CD4-positive, alpha-beta T cell (primary cell): Measurements from ENCODE around the gene RDH13. TPM values are rescaled to one million over a fixed set of nuclear protein-coding genes. Genes with fewer than 3 reads are reported as not detected.

Experiments used
- ATAC-seq: fragments of 200-7000 bp; cut with Tn5 transposase; one replicate; pipeline ENCODE4 v1.10.0; 2022; ENCODE audit warnings: mild to moderate bottlenecking; ENCODE audit not compliant: poor library complexity
- CTCF ChIA-PET: fragments of 350-600 bp; sonication (Branson Sonifier 250); formaldehyde crosslinking; loops from one replicate; lab custom pipeline; 2021; ENCODE audit warnings: antibody characterized with exemption, inconsistent platforms; lab: Charles Lee
- POLR2A ChIA-PET: fragments of 350-600 bp; sonication (Branson Sonifier 250); formaldehyde crosslinking; loops from one replicate; lab custom pipeline; 2021; ENCODE audit warnings: antibody characterized with exemption, inconsistent platforms; lab: Charles Lee
- DNase-seq, 14 experiments: peaks; one replicate each; pipeline ENCODE4 v3.0.0-alpha.2; 2013 to 2020; ENCODE audit warnings: mixed read lengths in 2 of 14
- H3K27ac ChIP-seq, 2 donors: one replicate each; pipeline versions ENCODE4 v1.5.1 to v1.7.0; 2013; ENCODE audit warnings: low read length in 2 of 2, low read depth in 1 of 2, mild to moderate bottlenecking in 1 of 2
- H3K27me3 ChIP-seq, 2 experiments: 1 replicate in 1 of 2; 2 replicates in 1 of 2; pipeline versions ENCODE4 v1.6.1 to v1.7.0; 2013; ENCODE audit warnings: low read length in 2 of 2, control low read depth in 1 of 2, mild to moderate bottlenecking in 1 of 2, moderate library complexity in 1 of 2; ENCODE audit not compliant: insufficient read depth in 2 of 2, control insufficient read depth in 1 of 2
- H3K36me3 ChIP-seq: one replicate; pipeline ENCODE4 v1.6.1; 2013; ENCODE audit warnings: low read length, control low read depth; ENCODE audit not compliant: insufficient read depth
- H3K4me1 ChIP-seq: one replicate; pipeline ENCODE4 v1.6.1; 2013; ENCODE audit warnings: low read length, control low read depth; ENCODE audit not compliant: insufficient read depth
- H3K4me3 ChIP-seq: one replicate; pipeline ENCODE4 v1.5.1; 2013; ENCODE audit warnings: mild to moderate bottlenecking, low read length, moderate library complexity
- H3K9me3 ChIP-seq, 2 experiments: 1 replicate in 1 of 2; 2 replicates in 1 of 2; pipeline versions ENCODE4 v1.6.1 to v1.7.0; 2013; ENCODE audit warnings: low read length in 2 of 2, mild to moderate bottlenecking in 2 of 2, control low read depth in 1 of 2, moderate library complexity in 1 of 2; ENCODE audit not compliant: control insufficient read depth in 1 of 2, insufficient read depth in 1 of 2
- H3K27ac Mint-ChIP-seq: one replicate; pipeline ENCODE4 v1.8.0; 2020; ENCODE audit warnings: mixed read lengths
- H3K27me3 Mint-ChIP-seq: one replicate; pipeline ENCODE4 v1.8.0; 2021; ENCODE audit warnings: mixed read lengths
- H3K36me3 Mint-ChIP-seq: one replicate; pipeline ENCODE4 v1.8.0; 2021; ENCODE audit warnings: low read depth, mixed read lengths
- H3K4me1 Mint-ChIP-seq: one replicate; pipeline ENCODE4 v1.8.0; 2021; ENCODE audit warnings: low read depth, mixed read lengths
- H3K4me3 Mint-ChIP-seq: one replicate; pipeline ENCODE4 v1.8.0; 2020; ENCODE audit warnings: mild to moderate bottlenecking, mixed read lengths
- H3K9me3 Mint-ChIP-seq: one replicate; pipeline ENCODE4 v1.8.0; 2020; ENCODE audit warnings: mixed read lengths
- CTCF ChIP-seq: fragments of 200-600 bp; IDR thresholded peaks from one replicate; pipeline ENCODE4 v1.8.0; 2022; ENCODE audit warnings: antibody characterized with exemption, mild to moderate bottlenecking
- intact Hi-C, 2 experiments: fragments of 100-400 bp; cut with DNase I in 1 of 2; cut with micrococcal nuclease in 1 of 2; formaldehyde crosslinking; loops; one replicate each; pipeline versions ENCODE4 v1.15.1 to v1.9.0; 2023 to 2025; cut with DNase I, micrococcal nuclease
- total RNA-seq, 174 experiments: library from RNA in 2 of 174; stranded (reverse) in 2 of 174; gene quantifications; one replicate each; pipeline ENCODE4 v1.2.3 and lab custom pipeline; 2021 to 2026

RDH13 gene
- total RNA-seq, 2 experiments from 2014 or later = 7.4 to 8.8 TPM

GRCh38 chr19:55098716-55099556, 36.0 kb upstream of the RDH13 start:
- H3K27ac Mint-ChIP-seq = no peak overlapping the region
- H3K36me3 Mint-ChIP-seq = peaks cover 39% of the 10 kb centered on the region
- no peak for TF ChIP-seq CTCF
- DNase-seq (no peak), ATAC-seq (no peak)
- H3K4me3 Mint-ChIP-seq = no peak overlapping the region
- POLR2A ChIA-PET = no interaction called here
- no peaks in the 10 kb centered on the region for H3K4me1 Mint-ChIP-seq
- Histone ChIP-seq H3K27me3 (no peaks in the 10 kb centered on the region), H3K9me3 (peaks cover 0 to 11% of the 10 kb centered on the region in 2 experiments), H3K4me3 (no peak overlapping the region), H3K36me3 (peaks cover 57% of the 10 kb centered on the region), H3K4me1 (no peaks in the 10 kb centered on the region), H3K27ac (no peak overlapping the region)
- CTCF ChIA-PET = no interaction called here
- no peaks in the 10 kb centered on the region for H3K27me3 Mint-ChIP-seq
- intact Hi-C loops = no loop called here
- no peaks in the 10 kb centered on the region for H3K9me3 Mint-ChIP-seq

GRCh38 chr19:55097864-55098715, 35.1 kb upstream of the RDH13 start:
- Mint-ChIP-seq H3K27me3 (no peaks in the 10 kb centered on the region), H3K4me1 (no peaks in the 10 kb centered on the region), H3K4me3 (no peak overlapping the region), H3K27ac (no peak overlapping the region), H3K9me3 (no peaks in the 10 kb centered on the region), H3K36me3 (peaks cover 34% of the 10 kb centered on the region)
- H3K4me1 ChIP-seq = no peaks in the 10 kb centered on the region
- no peak for TF ChIP-seq CTCF
- H3K9me3 ChIP-seq = peaks cover 0 to 3% of the 10 kb centered on the region in 2 experiments
- no peak overlapping the region for H3K4me3 ChIP-seq
- no peak for DNase-seq
- CTCF ChIA-PET = no interaction called here
- peaks cover 50% of the 10 kb centered on the region for H3K36me3 ChIP-seq
- H3K27ac ChIP-seq = no peak overlapping the region
- POLR2A ChIA-PET = no interaction called here
- no peak for ATAC-seq
- no peaks in the 10 kb centered on the region for H3K27me3 ChIP-seq
- intact Hi-C loops = no loop called here

- H3K4me3 Mint-ChIP-seq = no peak overlapping the region
- no peaks in the 10 kb centered on the region for H3K4me1 Mint-ChIP-seq
- no peak for DNase-seq
- H3K9me3 ChIP-seq = no peaks in the 10 kb centered on the region
- intact Hi-C loops = no loop called here
- no peak overlapping the region for H3K27ac Mint-ChIP-seq
- H3K36me3 Mint-ChIP-seq = peaks cover 19% of the 10 kb centered on the region
- no peak overlapping the region for H3K4me3 ChIP-seq
- H3K4me1 ChIP-seq = no peaks in the 10 kb centered on the region
- TF ChIP-seq CTCF = no peak
- H3K27ac ChIP-seq = no peak overlapping the region
- peaks cover 42% of the 10 kb centered on the region for H3K36me3 ChIP-seq
- no peaks in the 10 kb centered on the region for H3K27me3 Mint-ChIP-seq
- no peaks in the 10 kb centered on the region for H3K27me3 ChIP-seq
- ChIA-PET CTCF (no interaction called here), POLR2A (no interaction called here)
- no peaks in the 10 kb centered on the region for H3K9me3 Mint-ChIP-seq
- no peak for ATAC-seq
Measured at GRCh38 chr19:55096061-55096701, 33.2 kb upstream of the RDH13 start.
